Gastrocnemius medialis (tissue), 4 donors: ENCODE measurements around the gene PARD3.

Experiments
- POLR2A ChIP-seq, 2 donors: fragments of 450-650 bp; IDR thresholded peaks; one replicate each; pipeline ENCODE4 v1.6.1; 2017; ENCODE audit warnings: antibody characterized with exemption in 2 of 2, mild to moderate bottlenecking in 2 of 2, moderate library complexity in 2 of 2
- TF ChIP-seq, protein P1 (sequence below), 5 experiments: fragments of 450-650 bp in 3 of 5; fragments of 200-600 bp in 2 of 5; sonication (generic) in 2 of 5; IDR thresholded peaks in 4 of 5; conservative IDR thresholded peaks in 1 of 5; 1 replicate in 4 of 5; 2 replicates in 1 of 5; pipeline ENCODE4 v1.5.1; 2016 to 2019; ENCODE audit warnings: antibody characterized with exemption in 5 of 5, mild to moderate bottlenecking in 3 of 5, moderate library complexity in 3 of 5

DNA sequence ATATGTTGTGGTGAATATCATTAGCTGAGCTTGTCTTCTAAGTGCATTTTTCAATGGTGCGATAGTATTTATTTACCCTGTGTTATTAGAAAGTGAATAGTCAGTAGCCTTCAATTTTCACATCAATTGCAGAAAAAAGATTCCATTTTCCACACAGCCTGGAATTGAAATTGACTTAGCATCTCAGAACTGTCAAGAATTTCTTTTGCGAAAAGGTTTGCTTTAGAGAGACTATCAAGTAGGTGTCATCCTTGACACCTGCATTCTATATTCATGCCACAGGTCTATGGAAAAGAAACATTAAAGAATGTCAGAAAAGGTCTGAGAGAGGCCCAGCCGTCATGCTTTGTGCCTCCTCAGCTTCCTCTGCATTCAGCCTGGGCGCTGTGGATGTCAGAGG, 504.9 kb downstream of the PARD3 start:
- TF ChIP-seq, protein P1, sequence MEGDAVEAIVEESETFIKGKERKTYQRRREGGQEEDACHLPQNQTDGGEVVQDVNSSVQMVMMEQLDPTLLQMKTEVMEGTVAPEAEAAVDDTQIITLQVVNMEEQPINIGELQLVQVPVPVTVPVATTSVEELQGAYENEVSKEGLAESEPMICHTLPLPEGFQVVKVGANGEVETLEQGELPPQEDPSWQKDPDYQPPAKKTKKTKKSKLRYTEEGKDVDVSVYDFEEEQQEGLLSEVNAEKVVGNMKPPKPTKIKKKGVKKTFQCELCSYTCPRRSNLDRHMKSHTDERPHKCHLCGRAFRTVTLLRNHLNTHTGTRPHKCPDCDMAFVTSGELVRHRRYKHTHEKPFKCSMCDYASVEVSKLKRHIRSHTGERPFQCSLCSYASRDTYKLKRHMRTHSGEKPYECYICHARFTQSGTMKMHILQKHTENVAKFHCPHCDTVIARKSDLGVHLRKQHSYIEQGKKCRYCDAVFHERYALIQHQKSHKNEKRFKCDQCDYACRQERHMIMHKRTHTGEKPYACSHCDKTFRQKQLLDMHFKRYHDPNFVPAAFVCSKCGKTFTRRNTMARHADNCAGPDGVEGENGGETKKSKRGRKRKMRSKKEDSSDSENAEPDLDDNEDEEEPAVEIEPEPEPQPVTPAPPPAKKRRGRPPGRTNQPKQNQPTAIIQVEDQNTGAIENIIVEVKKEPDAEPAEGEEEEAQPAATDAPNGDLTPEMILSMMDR (IDR thresholded peaks at IDR 0.05 in 4 of 5, conservative IDR thresholded peaks at IDR 0.05 in 1 of 5), result no peak
- TF ChIP-seq POLR2A (IDR thresholded peaks at IDR 0.05), result no peak
